ENCODE measurements around the gene RNF114.

- TF ChIP-seq EZH2 (IDR thresholded peaks at IDR 0.05) (no peak), POLR2AphosphoS5 (IDR thresholded peaks at IDR 0.05; ENCODE audit: borderline replicate concordance, low read depth, low read length) (no peak), FOXP2 (optimal IDR thresholded peaks at IDR 0.05; ENCODE audit: control extremely low read depth, extremely low read length, insufficient read depth) (no peak)
Observed at GRCh38 chr20:49948809-49949507, 12.8 kb downstream of the RNF114 start.

Data from SK-N-MC (cell line).